GM18907 (cell line): ENCODE measurements around the gene MEOX2.

Experiments used
- ATAC-seq: cut with Tn5 transposase; IDR thresholded peaks from one replicate; pipeline ENCODE4 v1.9.1; 2021; ENCODE audit warnings: mild to moderate bottlenecking, moderate library complexity; ENCODE audit not compliant: unreplicated experiment

The MEOX2 gene

GRCh38 chr7:15566476-15566875 lies 120.0 kb downstream of the MEOX2 start:
- ATAC-seq = no peak

GRCh38 chr7:15561835-15562234 lies 124.6 kb downstream of the MEOX2 start, which contains the start of gene AGMO:
Gene AGMO, minus strand, starts transcription at chr7:15562015.
- no peak for ATAC-seq
